Measurements from ENCODE around the gene ZNF397.

DNA sequence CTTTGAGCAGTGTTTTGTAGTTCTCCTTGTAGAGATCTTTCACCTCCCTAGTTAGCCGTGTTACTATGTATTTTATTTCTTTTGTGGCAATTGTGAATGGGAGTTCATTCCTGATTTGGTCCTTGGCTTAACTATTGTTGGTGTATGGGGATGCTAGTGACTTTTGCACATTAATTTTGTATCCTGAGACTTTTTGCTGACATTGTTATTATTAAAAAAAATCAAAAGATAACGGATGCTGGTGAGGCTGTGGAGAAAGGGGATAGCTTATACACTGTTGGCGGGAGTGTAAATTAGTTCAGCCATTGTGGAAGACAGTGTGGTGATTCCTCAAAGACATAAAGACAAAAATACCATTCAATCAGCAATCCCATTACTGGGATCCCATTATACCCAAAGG is 17.0 kb upstream of the ZNF397 start:
- TF ChIP-seq, protein P1, sequence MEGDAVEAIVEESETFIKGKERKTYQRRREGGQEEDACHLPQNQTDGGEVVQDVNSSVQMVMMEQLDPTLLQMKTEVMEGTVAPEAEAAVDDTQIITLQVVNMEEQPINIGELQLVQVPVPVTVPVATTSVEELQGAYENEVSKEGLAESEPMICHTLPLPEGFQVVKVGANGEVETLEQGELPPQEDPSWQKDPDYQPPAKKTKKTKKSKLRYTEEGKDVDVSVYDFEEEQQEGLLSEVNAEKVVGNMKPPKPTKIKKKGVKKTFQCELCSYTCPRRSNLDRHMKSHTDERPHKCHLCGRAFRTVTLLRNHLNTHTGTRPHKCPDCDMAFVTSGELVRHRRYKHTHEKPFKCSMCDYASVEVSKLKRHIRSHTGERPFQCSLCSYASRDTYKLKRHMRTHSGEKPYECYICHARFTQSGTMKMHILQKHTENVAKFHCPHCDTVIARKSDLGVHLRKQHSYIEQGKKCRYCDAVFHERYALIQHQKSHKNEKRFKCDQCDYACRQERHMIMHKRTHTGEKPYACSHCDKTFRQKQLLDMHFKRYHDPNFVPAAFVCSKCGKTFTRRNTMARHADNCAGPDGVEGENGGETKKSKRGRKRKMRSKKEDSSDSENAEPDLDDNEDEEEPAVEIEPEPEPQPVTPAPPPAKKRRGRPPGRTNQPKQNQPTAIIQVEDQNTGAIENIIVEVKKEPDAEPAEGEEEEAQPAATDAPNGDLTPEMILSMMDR (IDR thresholded peaks at IDR 0.05; ENCODE audit: borderline replicate concordance, extremely low read depth, low read length, poor library complexity, severe bottlenecking) = no peak
- no peak for TF ChIP-seq EZH2 (IDR thresholded peaks at IDR 0.05; ENCODE audit: borderline replicate concordance, low read depth, low read length, severe bottlenecking)

Data from DND-41 (cell line).